ENCODE results near the gene SLC6A13.

SLC6A13 gene

DNA sequence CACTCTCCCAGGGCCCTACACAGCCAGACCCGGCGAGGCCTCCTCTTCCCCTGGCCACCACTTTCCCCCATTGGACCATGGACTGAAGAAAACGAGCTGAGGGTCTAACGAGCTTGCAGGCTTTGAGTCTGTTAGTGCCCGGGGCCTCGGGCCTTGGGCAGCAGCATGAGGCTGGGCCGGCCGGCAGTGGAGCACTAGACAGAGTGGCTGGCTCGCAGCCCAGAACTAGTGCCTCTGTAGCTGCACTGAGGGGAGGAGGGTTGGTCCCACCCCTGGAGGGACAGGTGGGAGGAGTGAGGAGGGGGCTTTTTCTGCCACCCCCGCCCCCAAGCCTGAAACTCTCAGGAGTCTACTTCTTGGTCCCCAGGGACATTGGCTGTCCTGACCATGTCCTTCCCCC lies 87.4 kb downstream of the SLC6A13 start:
- no peak overlapping the region for H3K18ac ChIP-seq (ENCODE audit: low read length)
- no peak overlapping the region for H3K23ac ChIP-seq (ENCODE audit: low read length)
- no peak overlapping the region for H2BK5ac ChIP-seq (ENCODE audit: low read depth, low read length, poor library complexity)
- no peak overlapping the region for H3K27ac ChIP-seq (ENCODE audit: low read depth, low read length)
- H3K79me2 ChIP-seq (ENCODE audit: control insufficient read depth, insufficient read depth, low read length, poor library complexity), result no peaks in the 10 kb centered on the region
- no peak overlapping the region for H3K14ac ChIP-seq (ENCODE audit: low read length)
- no peaks in the 10 kb centered on the region for H3K27me3 ChIP-seq (ENCODE audit: insufficient read depth, low read length)
- no peak overlapping the region for H4K91ac ChIP-seq (ENCODE audit: low read depth, low read length)
- no peaks in the 10 kb centered on the region for H3K36me3 ChIP-seq (ENCODE audit: control insufficient read depth in 1 of 2, insufficient read depth in 2 of 2, low read length in 2 of 2)
- H2BK120ac ChIP-seq (ENCODE audit: insufficient read depth, low read length, poor library complexity), result no peak overlapping the region
- H3K4me1 ChIP-seq (ENCODE audit: control insufficient read depth in 1 of 2, insufficient read depth in 2 of 2, low read length in 2 of 2), result peaks cover 9 to 18% of the 10 kb centered on the region in 2 experiments
- no peak overlapping the region for H2AK5ac ChIP-seq (ENCODE audit: low read length)
- no peak overlapping the region for H3K4me3 ChIP-seq (ENCODE audit: low read depth, low read length)
- peaks cover 2% of the 10 kb centered on the region for H3K79me1 ChIP-seq (ENCODE audit: low read length)
- H4K8ac ChIP-seq (ENCODE audit: low read depth, low read length), result no peak overlapping the region
- no peak overlapping the region for H3K9ac ChIP-seq (ENCODE audit: low read length)
- WGBS (ENCODE audit: extremely low coverage, insufficient coverage, insufficient read length), result no CpG with 5 or more reads among the region's 10 CpGs
- H2AFZ ChIP-seq (ENCODE audit: insufficient read depth, low read length, poor library complexity), result no peak overlapping the region
- H2BK12ac ChIP-seq (ENCODE audit: low read length), result no peak overlapping the region
- DNase-seq, result no peak
- H4K12ac ChIP-seq (ENCODE audit: low read depth, low read length), result no peak overlapping the region
- no peak overlapping the region for H3K4me2 ChIP-seq (ENCODE audit: low read length)
- no peaks in the 10 kb centered on the region for H3K9me3 ChIP-seq (ENCODE audit: insufficient read depth, low read depth, low read length)
- H3K4ac ChIP-seq (ENCODE audit: low read depth, low read length), result no peak overlapping the region

DNA sequence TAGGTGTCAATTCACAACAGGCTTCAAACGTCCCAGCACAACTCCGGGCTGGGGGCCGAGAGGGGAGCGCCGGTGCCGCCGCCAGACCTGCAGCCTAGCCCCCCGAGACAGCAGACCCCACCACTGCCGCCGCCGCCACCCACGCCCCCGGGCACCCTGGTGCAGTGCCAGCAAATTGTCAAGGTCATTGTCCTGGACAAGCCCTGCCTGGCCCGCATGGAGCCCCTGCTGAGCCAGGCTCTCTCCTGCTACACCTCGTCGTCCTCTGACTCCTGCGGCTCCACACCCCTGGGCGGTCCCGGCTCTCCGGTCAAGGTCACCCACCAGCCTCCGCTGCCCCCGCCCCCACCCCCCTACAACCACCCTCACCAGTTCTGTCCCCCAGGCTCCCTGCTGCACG lies 88.0 kb downstream of the SLC6A13 start:
- H3K9ac ChIP-seq (ENCODE audit: low read length), result no peak overlapping the region
- H3K4me1 ChIP-seq (ENCODE audit: control insufficient read depth in 1 of 2, insufficient read depth in 2 of 2, low read length in 2 of 2), result peaks cover 9 to 19% of the 10 kb centered on the region in 2 experiments
- H3K4me2 ChIP-seq (ENCODE audit: low read length), result no peak overlapping the region
- no peak overlapping the region for H3K18ac ChIP-seq (ENCODE audit: low read length)
- H2AK5ac ChIP-seq (ENCODE audit: low read length), result no peak overlapping the region
- H3K9me3 ChIP-seq (ENCODE audit: insufficient read depth, low read depth, low read length), result no peaks in the 10 kb centered on the region
- peaks cover 2% of the 10 kb centered on the region for H3K79me1 ChIP-seq (ENCODE audit: low read length)
- H2BK5ac ChIP-seq (ENCODE audit: low read depth, low read length, poor library complexity), result no peak overlapping the region
- no peaks in the 10 kb centered on the region for H3K79me2 ChIP-seq (ENCODE audit: control insufficient read depth, insufficient read depth, low read length, poor library complexity)
- WGBS (ENCODE audit: extremely low coverage, insufficient coverage, insufficient read length), result no CpG with 5 or more reads among the region's 23 CpGs
- H3K23ac ChIP-seq (ENCODE audit: low read length), result no peak overlapping the region
- no peak overlapping the region for H2BK12ac ChIP-seq (ENCODE audit: low read length)
- H3K4ac ChIP-seq (ENCODE audit: low read depth, low read length), result no peak overlapping the region
- H3K4me3 ChIP-seq (ENCODE audit: low read depth, low read length), result no peak overlapping the region
- H4K91ac ChIP-seq (ENCODE audit: low read depth, low read length), result no peak overlapping the region
- no peak overlapping the region for H3K14ac ChIP-seq (ENCODE audit: low read length)
- no peak overlapping the region for H2BK120ac ChIP-seq (ENCODE audit: insufficient read depth, low read length, poor library complexity)
- no peak overlapping the region for H3K27ac ChIP-seq (ENCODE audit: low read depth, low read length)
- H3K36me3 ChIP-seq (ENCODE audit: control insufficient read depth in 1 of 2, insufficient read depth in 2 of 2, low read length in 2 of 2), result no peaks in the 10 kb centered on the region
- H3K27me3 ChIP-seq (ENCODE audit: insufficient read depth, low read length), result no peaks in the 10 kb centered on the region
- no peak overlapping the region for H4K12ac ChIP-seq (ENCODE audit: low read depth, low read length)
- DNase-seq, result no peak
- H4K8ac ChIP-seq (ENCODE audit: low read depth, low read length), result no peak overlapping the region
- no peak overlapping the region for H2AFZ ChIP-seq (ENCODE audit: insufficient read depth, low read length, poor library complexity)

DNA sequence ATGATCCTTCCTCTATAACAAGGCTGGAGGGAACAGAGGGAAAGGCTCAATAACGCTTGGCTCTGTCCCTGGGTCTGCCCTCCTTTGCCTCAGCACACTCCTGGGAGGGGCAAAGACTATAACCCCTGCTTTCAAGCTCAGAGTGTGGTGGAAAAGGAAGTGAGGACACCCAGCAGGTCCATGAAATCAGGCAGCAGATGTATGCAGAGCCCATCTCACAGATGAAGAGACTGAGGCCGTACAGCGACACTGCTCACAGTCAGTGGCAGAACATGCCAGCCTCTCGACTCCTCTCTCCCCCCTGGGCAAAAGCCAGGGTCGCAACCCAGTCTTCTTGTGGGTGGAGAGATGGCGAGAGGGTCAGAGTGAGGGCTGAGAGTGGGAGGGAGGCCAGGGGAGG lies 88.5 kb downstream of the SLC6A13 start:
- H3K18ac ChIP-seq (ENCODE audit: low read length), result no peak overlapping the region
- H3K4me1 ChIP-seq (ENCODE audit: control insufficient read depth in 1 of 2, insufficient read depth in 2 of 2, low read length in 2 of 2), result peaks cover 8 to 21% of the 10 kb centered on the region in 2 experiments
- no CpG with 5 or more reads among the region's 6 CpGs for WGBS (ENCODE audit: extremely low coverage, insufficient coverage, insufficient read length)
- no peak overlapping the region for H4K8ac ChIP-seq (ENCODE audit: low read depth, low read length)
- H3K36me3 ChIP-seq (ENCODE audit: control insufficient read depth in 1 of 2, insufficient read depth in 2 of 2, low read length in 2 of 2), result no peaks in the 10 kb centered on the region
- H3K27ac ChIP-seq (ENCODE audit: low read depth, low read length), result no peak overlapping the region
- no peak for DNase-seq
- H3K4me2 ChIP-seq (ENCODE audit: low read length), result no peak overlapping the region
- no peaks in the 10 kb centered on the region for H3K79me2 ChIP-seq (ENCODE audit: control insufficient read depth, insufficient read depth, low read length, poor library complexity)
- no peak overlapping the region for H4K91ac ChIP-seq (ENCODE audit: low read depth, low read length)
- H3K27me3 ChIP-seq (ENCODE audit: insufficient read depth, low read length), result no peaks in the 10 kb centered on the region
- H3K4me3 ChIP-seq (ENCODE audit: low read depth, low read length), result no peak overlapping the region
- H3K23ac ChIP-seq (ENCODE audit: low read length), result no peak overlapping the region
- H3K79me1 ChIP-seq (ENCODE audit: low read length), result peaks cover 2% of the 10 kb centered on the region
- no peak overlapping the region for H3K9ac ChIP-seq (ENCODE audit: low read length)
- no peak overlapping the region for H2BK120ac ChIP-seq (ENCODE audit: insufficient read depth, low read length, poor library complexity)
- H3K4ac ChIP-seq (ENCODE audit: low read depth, low read length), result no peak overlapping the region
- no peak overlapping the region for H2AK5ac ChIP-seq (ENCODE audit: low read length)
- H3K9me3 ChIP-seq (ENCODE audit: insufficient read depth, low read depth, low read length), result no peaks in the 10 kb centered on the region
- H4K12ac ChIP-seq (ENCODE audit: low read depth, low read length), result no peak overlapping the region
- no peak overlapping the region for H2BK12ac ChIP-seq (ENCODE audit: low read length)
- no peak overlapping the region for H2BK5ac ChIP-seq (ENCODE audit: low read depth, low read length, poor library complexity)
- no peak overlapping the region for H2AFZ ChIP-seq (ENCODE audit: insufficient read depth, low read length, poor library complexity)
- H3K14ac ChIP-seq (ENCODE audit: low read length), result no peak overlapping the region

DNA sequence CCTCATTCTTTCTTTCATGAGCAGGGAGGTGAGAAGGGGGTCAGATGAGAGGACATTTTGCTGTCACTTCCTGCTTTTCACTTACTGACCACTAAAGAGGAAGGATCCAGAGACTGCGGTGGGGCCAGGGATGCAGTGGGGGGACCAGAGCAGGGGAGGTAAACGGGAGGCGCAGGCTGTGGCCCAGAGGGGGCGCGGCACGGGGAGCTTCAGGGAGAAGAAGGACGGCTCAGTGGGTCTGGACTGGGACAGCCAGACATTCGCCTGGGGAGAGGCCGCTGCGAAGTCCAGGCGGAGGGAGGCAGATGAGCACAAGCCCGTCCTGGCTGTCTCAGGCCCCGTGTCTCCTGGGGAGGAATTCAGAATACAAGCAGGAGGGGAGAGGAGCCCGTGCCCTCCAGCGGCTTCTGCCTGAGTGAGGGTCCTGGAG lies 89.9 kb downstream of the SLC6A13 start:
- Histone ChIP-seq H2AFZ (ENCODE audit: insufficient read depth, low read length, poor library complexity) (no peak overlapping the region), H4K8ac (ENCODE audit: low read depth, low read length) (no peak overlapping the region), H2BK120ac (ENCODE audit: insufficient read depth, low read length, poor library complexity) (no peak overlapping the region), H3K79me1 (ENCODE audit: low read length) (peaks cover 2% of the 10 kb centered on the region), H3K4me3 (ENCODE audit: low read depth, low read length) (no peak overlapping the region), H3K14ac (ENCODE audit: low read length) (no peak overlapping the region), H2AK5ac (ENCODE audit: low read length) (no peak overlapping the region), H3K9ac (ENCODE audit: low read length) (no peak overlapping the region), H3K4me1 (ENCODE audit: control insufficient read depth in 1 of 2, insufficient read depth in 2 of 2, low read length in 2 of 2) (peaks cover 13 to 27% of the 10 kb centered on the region in 2 experiments), H3K36me3 (ENCODE audit: control insufficient read depth in 1 of 2, insufficient read depth in 2 of 2, low read length in 2 of 2) (no peaks in the 10 kb centered on the region), H4K12ac (ENCODE audit: low read depth, low read length) (no peak overlapping the region), H2BK12ac (ENCODE audit: low read length) (no peak overlapping the region), H3K23ac (ENCODE audit: low read length) (no peak overlapping the region), H3K9me3 (ENCODE audit: insufficient read depth, low read depth, low read length) (no peaks in the 10 kb centered on the region), H3K4me2 (ENCODE audit: low read length) (no peak overlapping the region), H3K18ac (ENCODE audit: low read length) (no peak overlapping the region), H3K79me2 (ENCODE audit: control insufficient read depth, insufficient read depth, low read length, poor library complexity) (no peaks in the 10 kb centered on the region), H4K91ac (ENCODE audit: low read depth, low read length) (no peak overlapping the region), H2BK5ac (ENCODE audit: low read depth, low read length, poor library complexity) (no peak overlapping the region), H3K4ac (ENCODE audit: low read depth, low read length) (no peak overlapping the region), H3K27me3 (ENCODE audit: insufficient read depth, low read length) (no peaks in the 10 kb centered on the region), H3K27ac (ENCODE audit: low read depth, low read length) (no peak overlapping the region)
- WGBS (ENCODE audit: extremely low coverage, insufficient coverage, insufficient read length), result no CpG with 5 or more reads among the region's 15 CpGs
- DNase-seq, result no peak
